ENCODE results near the gene ZFP42.
"Not testable (repeated sequence)": the region's sequence is repeated elsewhere in the genome, so short reads cannot be mapped to it uniquely, and the experiment has no call there.

The ZFP42 gene

DNA sequence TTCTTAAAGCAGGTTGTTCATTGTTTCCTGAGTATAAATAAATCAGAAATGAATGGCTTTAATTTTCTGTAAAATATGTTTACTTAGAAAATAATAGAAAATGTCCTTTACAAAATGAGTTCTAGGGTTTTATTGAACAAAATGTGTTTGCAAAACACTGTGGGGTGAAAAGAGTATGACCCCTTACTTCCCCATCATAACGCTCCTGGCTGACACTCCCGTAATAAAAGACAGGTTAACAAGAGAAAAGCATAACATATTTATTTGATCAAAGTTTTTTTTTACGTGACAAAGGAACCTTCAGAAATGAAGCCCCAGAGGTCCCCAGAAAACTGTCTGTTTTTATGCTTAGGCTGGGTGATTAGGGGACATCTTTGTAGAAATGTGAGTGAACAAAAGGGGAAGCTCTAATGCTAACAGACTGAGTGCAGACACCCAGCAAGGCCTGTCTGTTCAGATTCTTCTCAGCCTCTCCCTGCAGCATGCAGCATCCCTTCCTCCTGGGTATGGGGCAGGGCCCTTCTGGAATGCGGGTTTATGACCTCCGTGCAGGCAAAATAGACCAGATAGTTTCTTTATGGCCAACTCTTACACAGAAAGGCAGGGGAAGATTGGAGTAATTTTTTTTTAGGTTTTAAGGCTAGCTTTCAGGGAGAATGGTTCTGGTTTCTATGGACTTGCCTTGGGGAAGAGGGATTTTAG is 26.1 kb downstream of the ZFP42 start:
- no peak for DNase-seq

- no peak for DNase-seq
Measured at GRCh38 chr4:188023682-188024081, 28.1 kb downstream of the ZFP42 start.

- no peak for DNase-seq
Measured at GRCh38 chr4:188025476-188025875, 29.9 kb downstream of the ZFP42 start.

DNA sequence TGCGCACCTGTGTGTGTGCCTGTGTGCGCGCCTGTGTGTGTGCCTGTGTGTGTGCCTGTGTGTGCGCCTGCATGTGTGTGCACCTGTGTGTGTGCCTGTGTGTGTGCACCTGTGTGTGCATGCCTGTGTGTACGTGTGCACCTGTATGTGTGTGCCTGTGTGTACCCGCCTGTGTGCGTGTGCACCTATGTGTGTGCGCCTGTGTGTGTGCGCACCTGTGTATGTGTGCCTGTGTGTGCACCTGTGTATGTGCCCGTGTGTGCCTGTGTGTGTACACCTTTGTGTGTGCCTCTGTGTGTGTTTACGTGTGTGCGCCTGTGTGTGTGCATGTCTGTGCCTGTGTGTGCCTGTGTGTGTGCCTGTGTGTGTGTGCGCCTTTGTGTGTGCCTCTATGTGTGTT is 33.5 kb downstream of the ZFP42 start:
- no peak for DNase-seq

DNA sequence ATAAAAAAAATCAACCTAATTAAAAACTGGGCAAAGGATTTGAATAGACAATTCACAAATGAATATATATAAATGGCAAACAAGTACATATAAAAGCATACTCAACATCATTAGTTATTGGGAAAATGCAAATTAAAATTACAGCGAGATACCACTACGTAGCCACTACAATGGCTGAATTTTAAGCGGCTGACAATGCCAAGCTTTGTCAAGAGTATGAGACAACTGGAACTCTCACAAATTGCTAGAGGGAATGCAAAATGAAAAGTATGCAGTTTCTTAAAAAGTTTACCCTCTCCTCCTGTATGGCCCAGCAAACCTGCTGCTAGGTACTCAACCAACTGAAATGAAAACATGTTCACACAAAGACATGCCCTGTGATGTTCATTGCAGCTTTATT is 34.8 kb downstream of the ZFP42 start:
- DNase-seq: no peak

GRCh38 chr4:188031751-188032150 is 36.2 kb downstream of the ZFP42 start:
- DNase-seq: no peak

DNA sequence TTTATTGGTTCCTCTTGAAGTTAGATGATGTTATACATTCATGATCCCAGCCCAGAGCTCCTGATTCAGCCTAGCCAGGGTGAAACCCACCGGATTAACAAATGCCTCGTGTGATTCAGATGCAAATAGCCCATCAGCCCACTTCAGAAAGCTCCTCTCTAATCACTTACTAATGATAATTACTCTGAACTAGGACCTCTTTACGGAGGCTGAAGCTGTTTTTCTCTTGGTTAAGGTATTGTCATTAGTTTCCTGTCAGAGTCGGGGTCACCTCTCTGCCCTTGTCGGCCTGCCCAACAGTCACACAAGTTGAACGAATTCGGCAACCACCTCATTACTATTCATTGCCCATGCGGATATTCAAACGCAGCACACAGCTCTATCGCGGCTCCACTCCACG is 36.6 kb downstream of the ZFP42 start:
- DNase-seq: no peak

DNA sequence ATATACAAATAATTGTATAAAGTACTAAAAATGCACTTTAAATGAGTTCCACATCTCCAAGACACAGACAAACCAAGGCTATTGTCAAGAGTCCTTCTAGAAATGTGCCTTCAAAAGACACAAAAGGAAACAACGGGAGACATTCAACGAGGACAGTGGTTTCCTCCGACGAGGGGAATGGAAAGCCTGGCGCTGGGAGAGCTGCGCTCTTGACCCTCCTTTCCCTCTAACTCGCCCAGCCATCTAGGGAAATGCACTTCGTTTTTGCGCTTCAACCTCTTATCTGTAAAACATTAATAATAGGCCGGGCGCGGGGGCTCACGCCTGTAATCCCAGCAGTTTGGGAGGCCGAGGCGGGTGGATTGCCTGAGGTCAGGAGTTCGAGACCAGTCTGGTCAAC is 37.0 kb downstream of the ZFP42 start:
- DNase-seq: no peak

GRCh38 chr4:188037003-188037713 is 41.6 kb downstream of the ZFP42 start:
- DNase-seq: no peak

DNA sequence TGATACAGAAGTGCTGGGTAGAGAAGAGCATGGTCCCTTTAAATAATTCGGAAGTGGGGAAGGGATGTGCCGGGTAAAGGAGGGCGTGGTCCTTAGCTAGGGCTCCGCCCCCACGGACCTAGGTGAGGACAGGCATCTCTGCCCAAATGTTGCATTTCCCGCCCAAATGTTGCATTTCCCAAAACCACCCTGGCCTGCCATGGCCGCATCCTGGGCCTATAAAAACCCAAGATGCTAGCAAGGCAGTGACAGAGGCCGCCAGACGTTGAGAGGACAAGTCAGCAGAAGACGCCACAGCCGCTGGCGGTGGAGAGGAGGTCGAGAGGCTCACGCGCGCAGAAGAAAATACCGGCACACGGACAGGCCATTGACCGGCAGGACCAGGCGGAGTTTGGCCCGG is 46.1 kb downstream of the ZFP42 start:
- DNase-seq: no peak

GRCh38 chr4:188042191-188042590 is 46.6 kb downstream of the ZFP42 start:
- DNase-seq: no peak

DNA sequence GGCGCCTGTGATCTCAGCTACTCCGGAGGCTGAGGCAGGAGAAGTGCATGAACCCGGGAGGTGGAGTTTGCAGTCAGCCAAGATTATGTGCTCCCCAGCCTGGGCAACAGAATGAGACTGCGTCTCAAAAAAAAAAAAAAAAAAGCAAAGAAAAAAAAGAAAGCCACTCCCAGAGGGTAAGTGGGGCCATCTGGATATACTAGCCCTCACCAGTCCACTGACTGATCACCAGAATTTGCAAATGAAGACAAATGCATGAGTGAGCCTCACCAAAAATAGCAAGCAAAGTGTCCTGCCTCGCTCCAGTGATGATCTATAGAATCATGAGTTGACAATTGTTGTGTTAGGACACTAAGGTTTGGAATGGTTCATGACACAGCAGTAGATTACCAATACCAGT is 47.6 kb downstream of the ZFP42 start:
- no peak for DNase-seq

DNA sequence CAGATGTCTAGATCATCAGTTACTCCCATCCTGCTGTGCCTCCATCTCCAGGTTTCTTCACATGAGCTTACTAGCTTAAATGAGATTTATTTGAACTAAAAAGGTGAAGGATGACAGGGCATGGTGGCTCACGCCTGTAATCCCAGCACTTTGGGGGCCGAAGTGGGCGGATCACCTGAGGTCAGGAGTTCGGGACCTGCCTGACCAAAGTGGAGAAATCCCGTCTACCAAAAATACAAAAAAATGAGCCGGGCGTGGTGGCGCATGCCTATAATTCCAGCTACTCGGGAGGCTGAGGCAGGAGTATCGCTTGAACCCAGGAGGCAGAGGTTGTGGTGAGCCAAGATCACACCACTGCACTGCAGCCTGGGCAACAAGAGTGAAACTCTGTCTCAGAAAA is 49.9 kb downstream of the ZFP42 start:
- DNase-seq: not testable (repeated sequence)

DNA sequence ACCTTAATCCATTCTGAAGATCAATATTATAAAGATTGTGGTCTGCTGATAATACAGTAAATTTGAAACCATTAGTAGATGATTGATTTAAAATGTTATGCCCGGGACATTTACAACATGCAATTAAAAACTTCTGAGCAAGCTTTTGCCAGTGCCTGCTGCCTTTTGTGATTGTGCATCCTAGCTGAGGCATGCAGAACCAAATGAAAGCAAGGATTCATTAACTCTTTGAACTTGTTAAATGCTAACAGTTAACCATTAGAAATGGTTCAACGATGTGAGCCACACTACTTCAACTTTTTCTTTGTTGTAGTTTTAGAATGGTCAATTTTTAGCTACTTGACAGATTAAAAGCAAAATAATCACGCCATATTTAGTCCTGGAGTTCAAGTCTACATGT is 51.1 kb downstream of the ZFP42 start:
- no peak for DNase-seq

DNA sequence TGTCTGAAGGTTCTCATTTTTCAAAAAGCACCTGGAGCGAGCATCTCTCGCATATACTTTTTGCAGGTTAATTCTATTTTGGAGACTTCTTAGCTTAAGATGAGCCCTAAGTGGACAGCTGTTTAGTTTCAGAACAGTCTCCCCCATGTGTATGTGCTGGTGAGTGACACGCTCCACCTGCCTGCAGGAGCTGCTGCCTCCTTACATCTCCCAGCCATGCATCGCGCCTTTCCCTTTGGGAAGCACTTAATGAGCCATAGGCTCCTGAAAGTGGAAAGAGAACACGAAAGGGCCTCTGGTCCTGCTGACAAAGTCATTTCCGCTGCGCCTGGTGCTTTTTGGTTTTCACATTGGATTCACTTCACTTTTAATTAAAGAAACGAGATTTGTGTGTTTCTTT is 57.7 kb downstream of the ZFP42 start:
- no peak for DNase-seq

Data from SHP77 treated with DMSO at 0.1 percent for 48 hours (cell line).